Activated gamma-delta T cell treated with anti-CD3 and anti-CD28 coated beads, Interleukin-2, amount 50 U/mL, for 16 hours (primary cell): ENCODE data around the gene BMPR1B.

Experiments
- DNase-seq: peaks from one replicate; pipeline ENCODE4 v3.0.0-alpha.2; 2020; ENCODE audit warnings: low read depth

The BMPR1B gene

GRCh38 chr4:94912606-94913005, 154.9 kb downstream of the BMPR1B start:
- DNase-seq, result no peak

DNA sequence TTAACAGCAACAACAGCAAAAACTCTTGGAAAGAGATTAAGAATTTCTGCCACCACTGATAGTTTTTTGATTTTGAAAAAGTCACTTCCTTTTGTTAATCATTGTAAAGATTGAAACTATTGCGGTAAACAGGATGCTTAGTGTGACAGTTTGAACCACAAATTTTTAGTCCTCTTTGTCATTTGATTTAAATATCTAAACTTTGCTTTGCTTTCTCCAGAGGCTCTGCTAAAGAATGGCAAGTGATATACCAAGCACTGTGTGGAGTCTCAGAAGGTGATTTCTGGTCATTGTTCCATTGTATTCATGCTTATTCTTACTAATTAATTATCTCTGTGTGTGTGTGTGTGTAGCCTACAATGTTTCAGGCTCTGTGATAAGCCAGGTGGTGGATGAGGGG, 155.6 kb downstream of the BMPR1B start:
- DNase-seq, result no peak

GRCh38 chr4:94917146-94917545, 159.4 kb downstream of the BMPR1B start:
- no peak for DNase-seq

DNA sequence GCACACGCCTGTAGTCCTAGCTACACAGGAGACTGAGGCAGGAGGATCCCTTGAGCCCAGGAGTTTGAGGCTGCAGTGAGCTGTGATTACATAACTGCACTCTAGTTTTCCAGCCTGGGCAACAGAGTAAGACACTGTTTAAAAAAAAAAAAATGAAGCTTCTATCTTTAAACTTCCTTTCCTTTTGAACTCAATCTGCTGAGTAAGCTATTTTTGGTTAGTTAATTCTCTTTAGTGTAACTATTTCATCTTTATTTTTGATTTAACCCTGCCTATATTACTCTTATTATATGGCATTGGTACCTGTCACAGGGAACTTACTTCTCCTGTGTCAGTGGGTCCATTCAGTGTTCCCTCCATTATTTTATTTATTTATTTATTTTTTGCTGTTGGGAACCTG, 160.8 kb downstream of the BMPR1B start:
- DNase-seq, result no peak

DNA sequence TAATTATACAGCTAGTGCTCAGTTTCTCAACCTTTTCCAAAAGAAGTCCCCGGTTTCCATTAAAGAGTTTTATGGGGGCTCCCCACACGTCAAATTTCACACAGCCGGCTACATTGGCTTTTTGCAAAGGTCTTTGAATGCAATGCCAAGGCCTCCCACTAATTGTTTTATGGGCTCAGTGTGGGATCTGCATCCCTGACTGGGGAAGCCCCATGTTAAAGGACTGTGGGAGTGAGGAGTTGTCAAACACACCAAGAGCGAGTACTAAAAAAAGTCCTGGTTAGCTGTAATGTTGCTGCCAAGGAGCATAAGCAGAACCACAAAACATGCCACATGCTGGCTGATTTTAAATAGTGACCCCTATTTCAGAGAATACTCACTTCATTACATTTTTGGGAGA, 162.6 kb downstream of the BMPR1B start:
- no peak for DNase-seq

- DNase-seq, result no peak
Measured at GRCh38 chr4:94924566-94924965, 166.8 kb downstream of the BMPR1B start.

- DNase-seq, result no peak
Measured at GRCh38 chr4:94925764-94926347, 168.1 kb downstream of the BMPR1B start.

GRCh38 chr4:94926936-94927335, 169.2 kb downstream of the BMPR1B start:
- no peak for DNase-seq

DNA sequence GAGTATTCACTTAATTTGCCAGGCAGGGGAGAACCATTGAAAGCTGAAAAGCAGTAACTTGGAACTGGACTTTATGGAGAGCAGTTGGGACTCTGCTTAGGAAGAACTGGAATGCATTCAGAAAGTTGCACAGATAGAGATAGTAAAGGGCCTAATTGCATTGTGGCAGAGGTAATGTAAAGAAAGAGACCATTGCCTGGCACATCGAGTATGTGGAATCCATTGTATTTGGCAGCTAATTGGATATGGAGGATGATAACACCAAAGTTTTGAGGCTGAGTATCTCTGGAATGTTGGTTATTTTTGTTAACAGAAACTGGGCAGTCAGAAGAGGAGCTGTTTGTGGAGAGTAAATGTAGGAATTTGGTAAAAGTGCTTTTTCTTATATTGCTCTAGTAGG, 169.9 kb downstream of the BMPR1B start:
- DNase-seq, result no peak

DNA sequence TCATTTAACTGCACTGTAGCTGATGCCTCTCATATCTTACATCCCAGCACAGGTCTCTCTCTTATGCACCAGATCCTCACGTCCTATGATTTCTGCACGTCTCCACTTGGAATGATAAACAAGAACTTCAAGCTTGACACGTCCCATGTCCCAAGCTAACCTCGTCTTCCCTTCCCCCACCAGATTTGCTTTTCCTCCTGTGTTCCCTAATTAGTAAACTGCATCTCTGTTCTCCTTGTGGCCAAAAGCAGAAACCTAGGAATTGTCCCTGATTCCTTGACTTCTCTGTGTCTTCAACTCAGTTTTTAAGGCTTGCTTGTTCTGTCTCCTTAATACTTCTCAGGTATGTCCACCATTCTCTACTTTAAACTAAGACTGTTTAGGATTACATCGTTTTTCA, 171.9 kb downstream of the BMPR1B start:
- no peak for DNase-seq

DNA sequence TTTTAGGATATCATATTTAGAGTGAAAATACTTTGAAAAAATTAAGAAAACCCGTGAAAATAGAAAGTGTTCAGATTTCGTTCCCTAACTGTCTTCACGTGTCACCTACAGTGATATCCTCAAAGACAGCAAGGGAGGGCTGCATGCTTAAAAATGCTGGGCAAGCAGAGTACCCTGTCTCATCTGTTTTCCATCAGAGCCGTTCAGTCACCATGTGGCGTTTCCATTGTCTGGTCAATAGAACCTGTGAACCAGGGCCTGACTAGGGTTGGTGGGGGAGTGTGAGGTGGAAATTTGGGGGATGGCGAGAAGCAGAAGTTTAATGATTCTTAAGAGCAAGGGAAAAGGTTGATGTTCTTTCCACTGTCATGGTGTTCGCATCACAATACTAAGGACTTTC, 173.9 kb downstream of the BMPR1B start:
- no peak for DNase-seq

GRCh38 chr4:94932366-94932765, 174.6 kb downstream of the BMPR1B start:
- no peak for DNase-seq

- DNase-seq, result no peak
Measured at GRCh38 chr4:94933799-94934198, 176.0 kb downstream of the BMPR1B start.

DNA sequence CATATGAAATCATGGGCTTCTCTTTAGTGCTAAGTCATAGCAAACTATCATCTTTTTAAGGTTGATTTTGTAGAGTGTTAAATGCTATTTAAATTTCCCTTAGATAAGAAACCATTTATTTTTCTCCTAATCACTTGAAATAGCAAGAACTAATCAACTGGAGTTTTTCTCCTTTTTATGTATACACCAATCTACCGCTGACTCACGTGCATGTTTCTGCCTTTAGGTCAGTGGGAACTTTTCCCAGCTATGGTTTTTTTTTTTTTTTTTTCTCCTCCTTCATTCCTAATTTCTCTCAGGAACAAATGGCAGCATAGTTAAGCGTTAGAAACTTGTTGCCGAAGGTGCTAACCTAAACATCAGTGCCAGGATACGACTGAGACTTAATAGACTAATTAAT, 176.4 kb downstream of the BMPR1B start:
- no peak for DNase-seq

- no peak for DNase-seq
Measured at GRCh38 chr4:94934864-94935263, 177.1 kb downstream of the BMPR1B start.

DNA sequence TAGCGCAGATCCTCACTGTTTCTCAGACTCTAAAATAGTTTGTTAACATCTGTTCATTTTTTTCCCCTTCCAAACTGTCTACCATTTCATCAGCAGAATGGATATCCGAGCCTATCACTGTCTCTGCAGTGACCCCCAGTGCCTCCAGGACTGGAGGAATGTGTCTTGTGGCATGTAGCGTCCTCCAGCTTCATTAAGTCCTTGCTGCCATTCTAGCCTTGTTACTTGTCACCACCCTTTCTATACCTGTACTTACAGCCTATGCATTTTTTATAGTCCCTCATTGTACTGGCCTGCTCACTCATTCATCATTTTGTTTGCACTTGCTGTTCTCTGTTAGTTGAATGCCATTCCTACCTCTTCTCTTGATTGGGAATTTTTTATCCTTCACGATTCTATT, 179.1 kb downstream of the BMPR1B start:
- no peak for DNase-seq

DNA sequence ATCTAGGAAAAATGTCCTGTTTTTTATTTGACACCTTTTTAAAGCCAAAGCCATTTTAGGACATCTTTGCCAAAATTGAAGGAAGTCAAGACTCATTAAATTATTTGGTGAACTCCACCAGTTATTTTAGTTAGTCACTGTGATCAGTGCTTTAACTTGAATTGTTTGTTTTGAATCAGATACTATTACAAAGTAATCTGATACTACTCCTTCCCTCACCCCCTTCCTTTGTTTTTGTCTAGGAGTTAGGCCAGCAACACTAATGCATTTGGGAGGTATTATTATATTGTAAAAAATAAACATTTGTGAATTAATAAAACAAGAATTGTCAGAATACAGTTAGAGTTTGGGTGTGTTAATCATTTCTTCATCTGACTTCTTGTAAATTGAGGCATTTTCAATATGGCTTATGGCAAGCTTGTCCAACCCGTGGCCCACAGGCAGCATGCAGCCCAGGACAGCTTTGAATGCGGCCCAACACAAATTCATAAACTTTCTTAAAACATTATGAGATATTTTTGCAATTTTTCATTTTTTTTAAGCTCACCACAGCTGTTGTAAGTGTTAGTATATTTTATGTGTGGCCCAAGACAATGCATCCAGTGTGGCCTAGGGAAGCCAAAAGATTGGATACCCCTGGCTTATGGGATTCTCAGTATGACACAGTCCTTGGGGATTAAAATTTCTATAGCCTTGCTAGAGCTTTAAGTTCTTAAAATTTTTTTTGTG, 182.2 kb downstream of the BMPR1B start:
- no peak for DNase-seq

GRCh38 chr4:94940520-94940908, 182.8 kb downstream of the BMPR1B start:
- DNase-seq, result no peak

- DNase-seq, result no peak
Measured at GRCh38 chr4:94941706-94942105, 184.0 kb downstream of the BMPR1B start.

DNA sequence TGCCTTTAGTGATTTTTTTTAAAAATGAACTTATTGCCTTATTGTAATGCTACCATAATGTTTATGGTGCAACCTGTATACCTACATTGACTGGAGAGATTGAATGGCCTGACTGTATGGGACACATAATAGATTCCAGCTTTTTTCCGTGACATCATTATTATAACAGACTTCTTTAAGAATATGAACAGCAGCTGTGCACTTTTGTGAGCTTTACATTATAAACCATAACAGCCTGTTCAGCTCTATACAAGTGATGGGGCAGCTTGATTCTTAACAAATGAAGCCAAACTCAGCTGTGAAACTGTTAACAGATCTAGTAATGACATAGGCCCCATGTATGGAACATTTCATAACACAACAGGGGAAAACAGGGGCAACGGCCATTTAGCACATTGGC, 187.0 kb downstream of the BMPR1B start:
- no peak for DNase-seq

DNA sequence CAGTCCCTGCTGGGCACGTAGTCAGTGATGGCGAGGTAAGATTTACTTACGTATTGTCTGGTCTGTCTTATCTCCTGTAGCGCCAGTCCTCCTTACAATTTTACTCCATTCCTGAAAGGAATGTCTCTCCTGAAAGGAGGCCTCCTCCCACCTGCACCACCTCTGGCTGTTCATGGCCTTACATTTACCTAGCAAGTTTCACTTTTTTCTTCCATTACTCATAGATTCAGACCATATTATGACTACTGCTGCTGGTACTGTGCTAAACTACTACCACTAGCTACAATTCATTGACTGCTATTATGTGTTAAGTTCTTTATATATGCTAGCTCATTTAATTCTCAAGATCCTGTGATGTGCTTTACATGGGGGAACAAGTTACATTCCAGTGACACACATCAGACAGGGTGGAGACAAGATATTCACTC, 189.9 kb downstream of the BMPR1B start:
- DNase-seq, result no peak

- no peak for DNase-seq
Measured at GRCh38 chr4:94954251-94954650, 196.5 kb downstream of the BMPR1B start.

- no peak for DNase-seq
Measured at GRCh38 chr4:94957030-94957429, 199.3 kb downstream of the BMPR1B start.

DNA sequence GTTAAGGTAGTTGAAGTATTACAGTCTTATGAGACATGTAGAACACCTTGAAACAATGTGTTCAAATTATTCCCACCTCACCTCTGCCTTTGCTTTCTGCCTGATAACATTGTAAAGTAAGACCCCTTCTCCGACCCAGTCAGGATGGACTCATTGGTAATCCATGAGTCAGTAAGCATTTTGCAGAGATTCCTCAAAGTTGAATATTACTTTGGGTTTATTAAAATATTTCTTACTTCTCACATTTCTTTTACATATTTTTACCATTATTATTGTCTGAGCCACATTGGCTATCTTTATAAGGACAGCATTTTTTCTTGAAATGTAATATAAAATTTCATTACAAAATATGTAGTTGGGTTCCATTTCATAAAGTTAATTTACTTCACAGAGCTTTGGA, 201.6 kb downstream of the BMPR1B start:
- DNase-seq, result no peak
